Activated CD4-positive, alpha-beta T cell treated with anti-CD3 and anti-CD28 coated beads for 4 hours (primary cell): Measurements from ENCODE around the gene CCRL2.
"Not testable (repeated sequence)": the region's sequence is repeated elsewhere in the genome, so short reads cannot be mapped to it uniquely, and the experiment has no call there.

Source experiments
- DNase-seq, 2 donors: peaks; one replicate each; pipeline ENCODE4 v3.0.0-alpha.2; 2020

Gene CCRL2

DNA sequence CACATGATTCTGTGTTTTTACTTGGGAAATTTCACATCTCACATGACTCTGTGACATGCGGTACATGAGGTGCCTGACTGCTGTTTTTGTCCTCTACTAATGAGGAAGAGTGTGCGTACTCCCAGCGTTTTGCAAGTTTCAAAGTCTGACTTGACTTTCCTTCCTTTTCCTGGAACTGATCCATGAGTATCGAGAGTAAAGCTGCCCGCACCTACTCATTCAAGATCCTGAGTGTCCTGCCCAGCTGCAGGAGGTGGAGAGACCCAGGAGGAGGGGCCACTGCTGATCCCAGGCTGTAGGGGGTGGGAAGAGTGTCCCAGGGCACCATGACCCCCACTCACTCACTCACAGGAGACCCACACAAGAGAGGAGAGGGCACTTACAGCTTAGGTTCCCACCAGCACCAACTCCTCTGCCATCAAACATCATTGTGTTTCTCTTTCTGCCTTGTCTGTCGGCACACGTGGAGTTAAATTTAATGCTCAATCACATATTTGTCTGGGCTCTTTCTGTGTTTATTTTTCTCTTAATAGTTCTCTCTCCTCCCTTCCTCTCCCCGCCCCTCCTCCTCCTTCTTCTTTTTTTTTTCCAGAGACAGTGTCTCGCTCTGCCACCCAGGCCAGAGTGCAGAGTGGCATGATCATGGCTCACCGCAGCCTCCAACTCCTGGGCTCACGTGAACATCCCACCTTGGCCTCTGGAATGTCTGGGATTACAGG, 1.6 kb upstream of the CCRL2 start:
- no peak for DNase-seq

DNA sequence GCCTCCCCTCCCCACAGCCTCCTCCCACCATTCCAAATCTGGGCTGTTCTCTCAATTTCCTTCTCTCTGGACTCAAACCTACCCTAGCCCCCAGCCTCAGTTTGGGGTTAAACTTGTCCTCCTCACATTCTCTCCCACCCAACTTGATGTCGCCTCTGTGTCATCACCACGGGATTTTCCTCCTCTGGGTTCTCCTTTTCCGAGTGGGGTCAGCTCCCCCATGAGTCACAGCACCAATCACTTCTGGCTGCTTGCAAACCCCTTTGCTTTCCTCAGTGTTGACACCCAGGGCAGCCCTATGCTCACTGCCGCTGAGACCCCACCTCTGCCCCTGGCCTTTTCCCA, 644 bp upstream of the CCRL2 start:
- no peak for DNase-seq

DNA sequence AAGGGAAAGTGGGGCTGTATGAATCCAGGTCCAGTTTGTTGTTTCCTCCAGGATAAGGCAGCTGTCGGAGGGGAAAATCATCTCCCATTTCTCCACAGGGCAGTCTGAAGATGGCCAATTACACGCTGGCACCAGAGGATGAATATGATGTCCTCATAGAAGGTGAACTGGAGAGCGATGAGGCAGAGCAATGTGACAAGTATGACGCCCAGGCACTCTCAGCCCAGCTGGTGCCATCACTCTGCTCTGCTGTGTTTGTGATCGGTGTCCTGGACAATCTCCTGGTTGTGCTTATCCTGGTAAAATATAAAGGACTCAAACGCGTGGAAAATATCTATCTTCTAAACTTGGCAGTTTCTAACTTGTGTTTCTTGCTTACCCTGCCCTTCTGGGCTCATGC, 911 bp downstream of the CCRL2 start:
- no peak for DNase-seq

DNA sequence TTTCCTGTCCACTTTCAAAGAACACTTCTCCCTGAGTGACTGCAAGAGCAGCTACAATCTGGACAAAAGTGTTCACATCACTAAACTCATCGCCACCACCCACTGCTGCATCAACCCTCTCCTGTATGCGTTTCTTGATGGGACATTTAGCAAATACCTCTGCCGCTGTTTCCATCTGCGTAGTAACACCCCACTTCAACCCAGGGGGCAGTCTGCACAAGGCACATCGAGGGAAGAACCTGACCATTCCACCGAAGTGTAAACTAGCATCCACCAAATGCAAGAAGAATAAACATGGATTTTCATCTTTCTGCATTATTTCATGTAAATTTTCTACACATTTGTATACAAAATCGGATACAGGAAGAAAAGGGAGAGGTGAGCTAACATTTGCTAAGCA, 1.8 kb downstream of the CCRL2 start:
- DNase-seq = no peak

DNA sequence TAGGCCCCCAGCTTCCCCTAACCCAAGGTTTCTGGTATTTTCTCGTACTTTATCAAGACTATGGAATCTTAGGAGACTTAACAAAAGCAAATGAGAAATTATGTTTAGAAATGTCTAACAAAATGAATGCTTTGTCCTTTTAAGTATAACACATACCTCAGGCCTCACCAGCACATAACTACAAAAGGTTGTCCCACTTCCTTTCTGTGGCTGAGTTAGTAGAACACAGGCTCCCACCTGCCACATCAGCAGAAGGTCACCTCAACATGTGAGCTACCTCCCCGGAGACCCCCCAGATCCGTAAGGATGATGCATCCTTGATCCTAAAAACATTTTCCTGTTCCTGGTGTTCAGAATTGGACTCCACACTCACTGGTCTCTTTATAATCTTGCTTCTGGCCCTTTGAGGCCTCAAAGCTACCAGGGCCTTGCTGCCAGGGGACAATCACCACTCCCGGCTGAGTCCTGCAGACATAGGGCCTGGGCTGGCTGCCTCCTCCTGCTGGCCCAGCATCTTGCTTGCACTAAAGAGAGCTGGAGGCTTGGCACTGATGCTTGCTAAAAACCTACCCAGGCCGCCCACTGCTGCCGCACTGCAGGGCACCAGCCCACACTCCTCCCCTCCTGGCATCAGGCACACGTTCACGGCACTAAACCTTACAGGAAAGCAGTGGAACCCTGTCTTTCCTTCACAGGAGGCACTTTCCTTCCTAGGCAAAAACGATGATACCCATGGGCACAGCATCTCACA, 2.9 kb downstream of the CCRL2 start:
- DNase-seq = no peak

DNA sequence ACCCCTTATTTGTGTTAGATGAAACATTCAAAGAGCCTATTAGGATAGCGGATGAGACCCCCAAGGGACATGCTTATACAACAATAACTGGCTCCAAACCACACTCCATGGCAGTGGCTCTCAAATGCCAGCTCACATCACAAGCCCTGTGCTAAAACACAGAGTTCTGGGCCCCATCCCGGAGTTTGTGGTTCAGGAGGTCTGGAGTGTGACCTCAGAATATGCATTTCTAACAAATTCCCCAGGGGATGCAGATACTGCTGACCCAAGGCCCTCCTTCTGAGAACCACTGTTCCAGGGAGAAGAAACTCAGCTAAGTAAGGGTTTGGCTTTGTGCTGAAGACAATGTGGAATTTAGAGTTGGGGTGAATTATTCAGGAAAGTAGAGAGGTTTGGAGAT, 3.6 kb downstream of the CCRL2 start:
- no peak for DNase-seq

DNA sequence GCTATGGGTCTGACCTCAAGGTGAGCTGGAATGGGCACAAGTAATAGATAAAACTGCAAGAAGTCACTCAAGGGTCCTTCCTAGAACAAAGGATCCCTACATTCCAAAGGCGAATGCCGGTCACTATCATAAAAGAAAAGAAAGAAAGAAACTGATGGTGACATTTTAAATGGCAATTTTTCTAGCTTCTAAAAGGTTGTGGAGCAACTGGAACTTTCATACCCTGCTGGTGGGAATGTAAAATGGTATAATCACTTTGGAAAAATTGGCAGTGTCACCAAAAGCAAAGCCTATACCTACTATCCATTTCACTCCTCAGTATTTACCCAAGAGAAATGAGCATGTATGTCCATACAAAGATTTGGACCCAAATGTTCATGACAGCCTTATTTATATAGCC, 4.2 kb downstream of the CCRL2 start:
- DNase-seq = no peak

DNA sequence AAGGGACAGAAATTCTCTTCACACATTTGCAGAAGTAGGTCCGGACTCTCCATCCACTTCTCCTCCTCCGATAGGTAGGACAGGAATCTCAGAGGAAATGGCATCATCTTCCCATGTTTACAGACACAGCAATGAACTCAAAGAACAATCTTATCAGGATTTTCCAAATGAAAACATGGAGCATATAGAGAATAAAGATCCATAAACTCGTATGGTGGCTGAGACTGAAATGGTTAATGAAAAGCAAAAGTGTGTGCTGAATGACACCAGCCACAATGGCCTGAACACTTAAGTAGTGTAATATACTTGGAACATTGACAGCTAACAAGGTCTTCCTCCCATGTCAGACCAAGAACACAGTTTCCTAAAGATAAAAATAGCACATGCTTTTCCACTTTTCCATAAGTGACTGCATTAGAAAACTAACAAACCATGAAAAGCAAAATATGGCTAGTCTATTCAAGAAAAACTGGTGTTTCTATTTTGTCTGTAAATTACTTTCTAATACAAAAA, 5.8 kb downstream of the CCRL2 start:
- DNase-seq = no peak

DNA sequence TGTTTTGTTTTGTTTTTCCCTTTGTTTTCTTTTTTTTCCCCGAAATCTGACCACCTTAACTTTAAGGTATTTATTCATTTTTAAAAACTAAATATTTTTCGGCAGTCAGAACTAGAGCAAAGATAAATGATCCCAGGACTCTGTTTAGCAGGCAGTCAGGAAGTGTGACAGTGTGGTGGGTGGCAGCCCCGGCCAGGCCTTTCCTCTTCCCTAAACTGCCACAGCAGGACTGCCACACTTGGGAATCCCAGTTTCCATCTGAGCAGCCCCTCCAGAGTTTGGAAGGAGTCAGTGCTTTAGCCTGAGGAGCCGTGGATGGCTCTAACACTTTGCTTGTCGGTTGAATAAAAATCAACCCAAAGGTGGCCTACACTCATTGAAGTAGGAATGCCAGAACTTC, 6.9 kb downstream of the CCRL2 start:
- DNase-seq = no peak

DNA sequence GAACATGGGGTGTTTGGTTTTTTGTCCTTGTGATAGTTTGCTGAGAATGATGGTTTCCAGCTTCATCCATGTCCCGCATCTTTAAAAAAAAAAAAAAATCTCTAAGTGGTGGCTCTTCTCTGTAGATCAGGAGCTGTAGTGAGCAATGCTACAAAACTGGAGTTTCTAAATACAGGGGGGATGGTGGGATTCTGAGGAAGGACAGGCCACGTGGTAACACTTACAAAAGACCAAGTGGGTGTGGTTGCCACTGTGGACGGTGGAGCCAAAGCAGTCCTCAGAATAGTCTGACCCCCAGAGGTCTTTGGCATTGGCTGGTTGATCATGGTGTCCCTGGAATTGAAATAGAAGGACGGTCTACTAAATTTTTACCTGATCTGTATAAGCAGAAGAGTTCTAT, 7.7 kb downstream of the CCRL2 start:
- no peak for DNase-seq

DNA sequence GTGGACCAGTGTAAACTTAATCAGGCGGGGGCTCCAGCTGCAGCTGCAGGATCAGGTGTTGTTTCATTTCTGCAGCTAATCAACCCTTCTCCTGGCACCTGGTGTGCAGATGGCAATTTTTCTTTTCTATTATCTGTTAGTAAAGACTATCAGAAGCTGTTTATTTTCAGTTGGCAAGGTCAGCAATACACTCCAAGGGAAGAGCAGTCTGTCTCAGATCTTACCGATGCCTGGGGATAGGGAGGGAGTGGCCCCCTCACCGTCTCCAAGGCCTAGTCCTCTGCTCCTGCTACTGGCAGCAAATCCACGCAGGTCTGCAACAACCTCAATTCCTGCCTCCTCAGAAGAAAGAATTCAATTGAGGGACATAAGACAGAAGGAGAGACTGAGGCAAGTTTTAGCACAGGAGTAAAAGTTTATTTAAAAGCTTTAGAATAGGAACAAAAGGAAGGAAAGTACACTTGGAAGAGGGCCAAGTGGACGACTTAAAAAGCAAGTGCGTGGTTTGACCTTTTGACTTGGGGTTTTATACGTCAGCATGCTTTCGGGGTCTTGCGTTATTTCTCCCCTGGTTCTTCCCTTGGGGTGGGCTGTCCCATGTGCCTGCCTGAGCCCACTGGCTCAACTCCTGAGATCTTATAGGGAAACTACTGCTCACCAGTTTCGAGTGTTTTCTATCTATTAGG, 9.2 kb downstream of the CCRL2 start:
- no peak for DNase-seq

DNA sequence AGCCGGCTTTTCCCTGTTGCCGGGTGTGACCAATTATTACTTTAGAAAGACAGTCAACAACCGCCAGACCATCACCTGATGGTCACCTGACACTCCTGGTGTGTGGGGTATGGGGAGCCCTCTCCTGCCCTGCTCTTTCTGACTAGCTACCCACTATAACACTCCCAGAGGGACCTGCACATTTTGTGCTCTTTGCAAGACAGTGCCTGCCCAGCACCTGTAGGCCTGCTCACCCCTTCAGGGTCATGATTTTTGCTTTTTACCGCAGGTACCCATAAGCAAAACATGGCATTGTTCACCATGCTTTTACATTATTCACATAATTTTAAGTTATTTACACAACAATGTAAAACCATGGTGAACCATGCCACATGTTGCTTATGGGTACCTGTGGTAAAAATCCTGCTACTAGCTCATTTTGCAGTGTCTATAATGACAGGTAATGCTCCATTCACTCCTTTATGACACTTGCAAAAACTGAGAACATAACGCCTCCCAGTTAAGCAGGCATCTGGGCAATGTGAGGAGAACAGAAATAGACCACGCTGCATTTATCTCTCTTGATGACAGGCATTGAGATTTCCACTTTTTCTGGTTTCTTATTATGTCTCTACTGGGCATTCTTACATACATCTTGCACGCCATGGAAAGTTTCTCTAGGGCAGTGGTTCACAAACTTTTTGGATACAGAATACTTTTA, 9.9 kb downstream of the CCRL2 start:
- no peak for DNase-seq

DNA sequence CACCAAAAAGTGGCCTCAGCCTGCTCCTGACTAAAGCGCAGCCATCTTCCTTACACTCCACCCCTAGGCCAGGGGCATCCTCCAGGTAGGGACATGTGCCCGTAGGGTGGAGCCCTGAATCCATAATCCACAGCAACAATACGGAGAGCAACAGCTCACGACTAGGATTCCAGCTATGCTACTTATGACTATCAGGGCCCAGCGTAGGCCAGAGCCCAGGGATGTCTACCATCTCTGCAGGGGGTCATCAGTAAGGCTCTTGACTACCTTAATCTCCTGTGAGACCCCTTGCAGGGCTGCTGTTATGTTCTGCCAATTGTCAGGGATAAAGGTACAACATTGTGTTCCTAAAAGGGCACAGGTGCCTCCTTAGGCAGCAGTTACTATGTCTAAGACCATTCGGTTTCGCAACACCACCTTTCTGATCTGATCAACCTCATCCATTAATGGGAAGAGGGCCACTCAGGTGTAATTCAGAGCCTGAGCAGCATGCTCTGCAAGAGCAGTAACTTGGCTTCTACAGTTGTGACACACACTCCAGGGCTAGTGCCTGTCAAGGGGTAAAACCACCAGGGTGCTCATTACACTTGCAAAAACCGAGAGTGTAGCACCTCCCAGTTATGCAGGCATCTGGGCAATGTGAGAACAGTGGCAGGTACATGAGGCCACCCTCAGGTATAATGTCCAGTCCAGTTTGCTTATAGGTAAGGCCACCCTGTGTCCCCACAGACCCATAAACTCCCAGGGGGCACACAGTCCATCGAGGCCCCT, 11.0 kb downstream of the CCRL2 start:
- no peak for DNase-seq

DNA sequence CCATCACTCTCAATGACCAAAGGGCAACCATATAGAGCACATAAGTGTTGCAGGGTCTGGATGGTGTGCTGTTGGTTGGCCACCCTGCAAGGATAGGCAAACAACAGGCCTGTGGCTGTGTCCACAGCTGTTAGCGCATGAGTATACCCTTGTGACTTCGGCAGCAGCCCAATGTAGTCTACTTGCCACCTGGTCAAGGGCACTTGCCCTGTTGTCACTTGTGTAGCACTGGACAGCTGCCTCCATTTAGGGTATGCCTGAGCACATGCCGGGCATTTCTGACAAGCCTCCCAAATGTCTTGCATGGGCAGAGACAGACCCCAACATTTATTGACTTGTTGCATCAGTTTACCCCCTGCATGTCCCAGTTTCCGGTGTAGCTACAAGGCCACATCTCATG, 12.8 kb downstream of the CCRL2 start:
- no peak for DNase-seq

DNA sequence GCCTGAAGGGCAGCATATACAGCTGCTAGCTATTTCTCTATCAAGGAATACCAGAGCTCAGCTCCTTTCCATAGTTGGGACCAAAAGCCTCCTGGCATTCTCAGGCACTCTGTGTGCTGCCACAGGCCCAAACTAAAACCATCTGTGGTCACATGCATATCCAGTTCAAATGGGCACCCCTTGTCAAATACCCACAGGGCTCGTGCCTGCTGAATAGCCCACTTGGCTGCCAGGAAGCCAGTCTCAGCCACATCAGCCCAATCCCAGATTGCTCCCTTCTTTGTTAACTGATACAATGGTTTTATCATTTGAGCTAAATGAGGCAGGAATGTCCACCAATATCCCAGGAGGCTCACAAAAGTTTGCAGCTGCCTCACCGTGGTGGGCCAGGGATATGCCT, 13.9 kb downstream of the CCRL2 start:
- no peak for DNase-seq

DNA sequence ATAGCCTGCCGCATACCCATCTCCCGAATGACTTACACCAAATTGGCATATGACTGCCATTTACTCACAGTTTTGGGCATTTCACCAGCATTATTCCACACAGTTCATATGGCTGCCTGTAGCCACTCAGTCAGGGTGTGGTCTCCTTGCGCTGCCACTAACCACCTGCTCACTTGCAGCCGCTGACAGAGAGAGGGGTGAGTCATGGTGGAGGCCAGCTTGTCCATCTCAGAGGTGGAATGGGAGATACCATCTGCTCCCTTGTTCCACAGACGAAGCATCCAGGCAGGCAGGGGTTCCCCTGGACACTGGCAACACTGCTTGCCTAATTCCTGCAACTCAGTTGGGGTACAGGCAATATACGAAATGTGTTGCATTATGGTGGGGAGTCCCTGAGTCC, 15.6 kb downstream of the CCRL2 start:
- DNase-seq = no peak

DNA sequence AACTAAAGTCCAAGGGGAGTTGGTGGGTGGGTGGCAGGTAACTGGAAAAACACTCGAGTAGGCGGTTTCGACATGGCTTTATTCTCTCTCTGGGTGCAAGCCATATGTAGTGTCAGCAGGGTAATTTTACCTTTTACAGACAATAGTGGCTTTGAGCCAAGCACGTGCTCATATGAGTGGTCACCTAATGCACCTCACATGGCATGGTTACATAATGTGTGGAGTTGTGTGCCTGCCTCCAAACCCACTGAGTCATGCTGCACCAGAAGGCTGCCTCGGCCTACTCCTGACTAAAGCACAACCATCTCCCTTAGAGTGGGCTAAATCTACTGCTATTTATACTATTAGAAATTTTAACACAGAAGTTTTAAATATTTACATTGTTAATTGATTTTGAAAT, 16.5 kb downstream of the CCRL2 start:
- DNase-seq = no peak

DNA sequence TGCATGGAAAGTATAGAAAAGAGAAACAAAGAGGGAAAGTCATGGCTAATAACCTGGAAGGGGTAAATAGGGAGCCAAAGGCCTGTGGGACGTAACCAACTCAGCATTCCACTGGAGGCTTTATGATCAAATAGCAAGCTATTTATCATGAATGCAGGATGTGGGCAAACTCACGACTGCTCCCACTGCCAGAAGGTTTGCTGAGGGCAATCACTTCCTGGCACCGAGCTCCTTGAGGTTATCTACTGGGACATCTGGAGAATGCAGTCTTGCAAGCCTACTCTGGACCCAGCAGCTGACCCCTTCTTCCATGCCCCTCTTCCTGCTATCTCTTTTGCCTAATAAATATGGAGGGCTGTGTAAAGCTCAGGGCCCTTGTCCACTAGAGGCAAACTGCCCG, 19.4 kb downstream of the CCRL2 start:
- DNase-seq = not testable (repeated sequence)

DNA sequence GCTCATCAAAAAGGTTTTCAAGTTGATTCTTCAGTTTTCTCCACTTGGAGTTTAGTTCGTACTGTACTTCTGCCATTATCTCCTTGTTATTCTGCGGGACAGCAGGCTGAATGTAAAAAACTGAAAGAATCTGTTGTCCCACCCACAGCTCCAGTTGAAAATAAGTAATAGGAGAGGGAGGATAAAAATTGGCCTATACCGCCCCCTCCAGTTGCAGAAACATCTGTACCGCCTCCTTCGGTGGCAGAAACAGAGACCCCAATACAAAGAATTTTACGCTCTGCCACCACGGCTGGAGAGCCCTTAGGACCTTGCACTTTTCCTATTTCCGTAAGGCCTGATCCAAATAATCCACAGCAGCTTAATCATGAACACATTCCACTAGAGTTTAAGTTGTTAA, 20.3 kb downstream of the CCRL2 start:
- DNase-seq = not testable (repeated sequence)

DNA sequence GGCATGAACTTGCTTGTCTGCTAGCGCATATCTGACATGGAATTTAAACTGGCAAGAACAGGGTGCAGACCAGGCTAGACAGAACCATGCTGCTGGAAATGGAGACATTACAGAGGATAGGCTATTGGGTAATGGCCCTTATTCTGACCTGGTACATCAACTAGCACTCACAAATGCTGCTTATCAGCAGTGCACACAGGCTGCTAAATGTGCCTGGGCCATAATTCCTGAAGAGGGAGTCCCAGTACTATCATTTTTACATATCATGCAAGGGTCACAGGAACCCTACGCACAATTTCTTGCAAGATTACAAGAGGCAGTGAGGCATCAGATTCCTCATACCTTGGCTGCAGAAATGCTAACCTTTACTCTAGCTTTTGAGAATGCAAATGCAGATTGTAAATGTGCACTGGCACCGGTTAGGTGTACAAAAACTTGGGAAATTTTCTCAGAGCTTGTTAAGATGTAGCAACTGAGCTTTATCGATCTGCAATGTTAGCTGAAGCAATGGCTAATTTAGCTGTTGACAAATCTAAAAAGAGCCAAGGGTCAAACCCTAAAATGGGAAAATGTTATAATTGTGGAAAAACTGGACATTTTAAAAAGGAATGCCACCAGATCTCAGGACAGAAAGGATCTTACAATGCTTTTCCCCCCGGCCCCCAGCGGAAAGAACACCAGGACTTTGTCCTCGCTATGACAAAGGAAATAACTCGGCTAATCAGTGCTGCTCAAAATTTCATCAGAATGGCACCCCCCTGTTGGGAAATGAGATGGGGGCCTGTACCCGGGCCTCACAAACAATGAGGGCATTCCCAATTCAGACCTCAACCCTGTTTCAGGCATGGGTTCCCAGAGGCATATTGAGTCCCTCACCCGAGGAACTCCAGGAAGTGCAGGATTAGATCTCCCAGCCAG, 21.1 kb downstream of the CCRL2 start:
- no peak for DNase-seq

DNA sequence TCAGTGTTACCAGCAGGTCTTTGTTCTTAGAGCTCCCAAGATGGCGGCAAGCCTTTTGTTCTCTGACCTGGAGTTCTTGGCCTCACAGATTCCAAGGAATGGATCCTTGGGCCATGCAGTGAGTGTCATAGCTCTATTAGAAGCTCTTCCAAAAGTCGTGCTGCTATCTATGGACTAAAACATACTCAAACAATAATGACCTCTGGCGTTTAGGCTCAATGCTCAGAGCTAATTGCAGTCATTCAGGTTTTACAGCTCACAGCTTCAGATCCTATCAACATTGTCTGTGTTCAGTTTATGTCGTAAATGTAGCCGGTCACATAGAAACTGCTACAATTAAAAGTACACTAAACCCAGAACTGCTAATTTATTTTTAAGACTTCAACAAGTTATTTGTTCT, 22.2 kb downstream of the CCRL2 start:
- no peak for DNase-seq

DNA sequence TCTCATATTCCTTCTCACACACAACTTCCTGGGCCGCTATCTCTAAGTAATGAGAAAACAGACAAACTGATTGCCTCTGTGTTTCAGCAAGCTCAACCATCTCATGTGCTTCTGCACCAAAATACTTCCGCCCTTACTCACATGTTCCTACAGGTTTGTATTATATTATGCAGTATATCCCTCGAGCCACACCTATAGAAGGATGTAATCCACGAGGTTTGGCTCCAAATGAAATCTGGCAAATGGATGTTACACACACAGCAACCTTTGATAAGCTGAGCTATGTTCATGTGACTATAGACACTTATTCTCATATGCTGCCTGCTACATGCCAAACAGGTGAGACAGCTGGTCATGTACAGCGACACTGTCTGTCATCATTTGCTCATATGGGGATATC, 22.6 kb downstream of the CCRL2 start:
- DNase-seq = no peak
